IMR-90 (cell line): ENCODE data around the gene GRIK1. TPM values are rescaled to one million over a fixed set of nuclear protein-coding genes. Genes with fewer than 3 reads are reported as not detected.

Experiments used
- ATAC-seq: fragments of 200-7000 bp; cut with Tn5 transposase; 2 replicates; pipeline ENCODE4 v1.9.1; 2020; ENCODE audit warnings: low read depth, mild to moderate bottlenecking, moderate library complexity
- BruUV-seq: library from RNA; stranded (reverse); fragments of 400-500 nt; replicated peaks from 2 replicates; lab custom pipeline; 2021; lab: Mats Ljungman, UMichigan
- CTCF ChIA-PET: fragments of 300-600 bp; formaldehyde crosslinking; extraction: SDS; loops from one replicate; lab custom pipeline; 2021; ENCODE audit warnings: antibody characterized with exemption; lab: Yijun Ruan, JAX
- POLR2A ChIA-PET: fragments of 300-600 bp; sonication (Branson Sonifier 250); formaldehyde crosslinking; loops from one replicate; lab custom pipeline; 2022; ENCODE audit warnings: antibody characterized with exemption; ENCODE audit not compliant: unreplicated experiment; lab: Charles Lee
- DNase-seq: peaks from one replicate; pipeline ENCODE4 v3.0.0; 2013
- H2AFZ ChIP-seq: replicated peaks from 2 replicates; pipeline ENCODE3; 2013; ENCODE audit warnings: low read length, mild to moderate bottlenecking; ENCODE audit not compliant: poor library complexity
- H2AK5ac ChIP-seq: 2 replicates; pipeline ENCODE4 v1.6.1; 2013; ENCODE audit warnings: low read depth, low read length, inconsistent platforms
- H2AK9ac ChIP-seq: replicated peaks from 2 replicates; pipeline ENCODE3; 2013; ENCODE audit warnings: mild to moderate bottlenecking, low read depth, low read length, moderate library complexity; ENCODE audit not compliant: poor library complexity
- H2BK120ac ChIP-seq: 2 replicates; pipeline ENCODE4 v1.6.1; 2013; ENCODE audit warnings: low read depth, low read length, inconsistent platforms
- H2BK15ac ChIP-seq: 3 replicates; pipeline ENCODE4 v1.6.1; 2013; ENCODE audit warnings: low read depth, low read length, inconsistent platforms
- H2BK20ac ChIP-seq: 2 replicates; pipeline ENCODE4 v1.6.1; 2013; ENCODE audit warnings: low read depth, mild to moderate bottlenecking, inconsistent platforms, low read length, moderate library complexity
- H2BK5ac ChIP-seq: 2 replicates; pipeline ENCODE4 v1.6.1; 2013; ENCODE audit warnings: mild to moderate bottlenecking, low read depth, low read length, inconsistent platforms; ENCODE audit not compliant: poor library complexity, severe bottlenecking
- H3K14ac ChIP-seq: replicated peaks from 2 replicates; pipeline ENCODE4 v1.6.1; 2013; ENCODE audit warnings: low read depth, low read length, inconsistent platforms
- H3K18ac ChIP-seq: 2 replicates; pipeline ENCODE4 v1.6.1; 2013; ENCODE audit warnings: low read depth, low read length, control low read depth
- H3K23ac ChIP-seq: 2 replicates; pipeline ENCODE4 v1.6.1; 2013; ENCODE audit warnings: low read depth, low read length, inconsistent platforms
- H3K27ac ChIP-seq: 2 replicates; pipeline ENCODE4 v1.5.1; 2013; ENCODE audit warnings: mild to moderate bottlenecking, control low read depth, low read length; ENCODE audit not compliant: insufficient read depth
- H3K27me3 ChIP-seq: 2 replicates; pipeline ENCODE4 v1.6.1; 2013; ENCODE audit warnings: low read length; ENCODE audit not compliant: control insufficient read depth, insufficient read depth
- H3K36me3 ChIP-seq: 2 replicates; pipeline ENCODE4 v1.6.1; 2013; ENCODE audit warnings: low read length, mixed read lengths; ENCODE audit not compliant: control insufficient read depth, insufficient read depth
- H3K4ac ChIP-seq: 2 replicates; pipeline ENCODE4 v1.6.1; 2013; ENCODE audit warnings: low read depth, low read length, inconsistent platforms
- H3K4me1 ChIP-seq: 2 replicates; pipeline ENCODE4 v1.6.1; 2013; ENCODE audit warnings: low read length, mixed read lengths; ENCODE audit not compliant: control insufficient read depth, insufficient read depth
- H3K4me2 ChIP-seq: 2 replicates; pipeline ENCODE4 v1.6.1; 2013; ENCODE audit warnings: low read depth, mild to moderate bottlenecking, control low read depth, low read length, moderate library complexity
- H3K4me3 ChIP-seq: 2 replicates; pipeline ENCODE4 v1.5.1; 2013; ENCODE audit warnings: low read depth, mild to moderate bottlenecking, control low read depth, low read length, moderate library complexity; ENCODE audit not compliant: insufficient read depth
- H3K56ac ChIP-seq: 2 replicates; pipeline ENCODE4 v1.6.1; 2013; ENCODE audit warnings: low read length, inconsistent platforms; ENCODE audit not compliant: insufficient read depth; ENCODE audit errors: extremely low read depth
- H3K79me1 ChIP-seq, 2 experiments: 2 replicates each; pipeline ENCODE4 v1.6.1; 2013; ENCODE audit warnings: low read length in 2 of 2, inconsistent platforms in 1 of 2, low read depth in 1 of 2
- H3K9ac ChIP-seq: 2 replicates; pipeline ENCODE4 v1.6.1; 2013; ENCODE audit warnings: low read depth, low read length, control low read depth
- H3K9me1 ChIP-seq: 2 replicates; pipeline ENCODE4 v1.6.1; 2013; ENCODE audit warnings: low read length, inconsistent platforms; ENCODE audit not compliant: insufficient read depth
- H3K9me3 ChIP-seq: 2 replicates; pipeline ENCODE4 v1.6.1; 2013; ENCODE audit warnings: low read length; ENCODE audit not compliant: control insufficient read depth, insufficient read depth
- H4K20me1 ChIP-seq: 2 replicates; pipeline ENCODE4 v1.6.1; 2013; ENCODE audit warnings: low read length, inconsistent platforms; ENCODE audit not compliant: insufficient read depth
- H4K5ac ChIP-seq: 2 replicates; pipeline ENCODE4 v1.6.1; 2013; ENCODE audit warnings: mild to moderate bottlenecking, low read depth, low read length, control low read depth
- H4K8ac ChIP-seq, 2 experiments: 2 replicates each; pipeline ENCODE4 v1.6.1; 2013; ENCODE audit warnings: low read depth in 2 of 2, low read length in 2 of 2, control low read depth in 1 of 2, inconsistent platforms in 1 of 2
- H4K91ac ChIP-seq: 2 replicates; pipeline ENCODE4 v1.6.1; 2013; ENCODE audit warnings: low read depth, low read length, inconsistent platforms; ENCODE audit not compliant: insufficient read depth
- BHLHE40 ChIP-seq: fragments of 150-350 bp; IDR thresholded peaks from 2 replicates; pipeline ENCODE4 v1.6.1; 2016; ENCODE audit warnings: mild to moderate bottlenecking, low read depth, low read length
- CEBPB ChIP-seq: IDR thresholded peaks from 2 replicates; pipeline ENCODE4 v1.6.1; 2012; ENCODE audit warnings: low read depth, low read length, improper control_type of control experiment
- CHD1 ChIP-seq: IDR thresholded peaks from 2 replicates; pipeline ENCODE4 v1.6.1; 2012; ENCODE audit warnings: low read depth, low read length, improper control_type of control experiment
- MAFK ChIP-seq: IDR thresholded peaks from 2 replicates; pipeline ENCODE4 v1.6.1; 2012; ENCODE audit warnings: low read depth, low read length, improper control_type of control experiment
- MAZ ChIP-seq: IDR thresholded peaks from 2 replicates; pipeline ENCODE4 v1.6.1; 2012; ENCODE audit warnings: low read depth, mild to moderate bottlenecking, low read length, improper control_type of control experiment, moderate library complexity, borderline replicate concordance
- MXI1 ChIP-seq: IDR thresholded peaks from 2 replicates; pipeline ENCODE4 v1.6.1; 2012; ENCODE audit warnings: low read depth, mild to moderate bottlenecking, low read length, moderate library complexity, borderline replicate concordance
- NFE2L2 ChIP-seq: fragments of 150-350 bp; IDR thresholded peaks from 2 replicates; pipeline ENCODE4 v1.6.1; 2016; ENCODE audit warnings: low read depth, mild to moderate bottlenecking, low read length
- POLR2A ChIP-seq: IDR thresholded peaks from 2 replicates; pipeline ENCODE4 v1.6.1; 2012; ENCODE audit warnings: mild to moderate bottlenecking, low read depth, low read length
- RAD21 ChIP-seq: IDR thresholded peaks from 2 replicates; pipeline ENCODE4 v1.6.1; 2012; ENCODE audit warnings: low read length, improper control_type of control experiment
- RCOR1 ChIP-seq: IDR thresholded peaks from 2 replicates; pipeline ENCODE4 v1.6.1; 2012; ENCODE audit warnings: mild to moderate bottlenecking, low read length, improper control_type of control experiment; ENCODE audit not compliant: insufficient replicate concordance
- SMC3 ChIP-seq: fragments of 150-350 bp; IDR thresholded peaks from 2 replicates; pipeline ENCODE4 v1.6.1; 2016; ENCODE audit warnings: low read depth, mild to moderate bottlenecking, antibody characterized with exemption, low read length, moderate library complexity
- WGBS, 2 experiments: methylation state at CpG; one replicate each; pipeline versions ENCODE4 v1.1.5 to v1.1.7; 2013; ENCODE audit warnings: missing lambda C conversion rate in 2 of 2; ENCODE audit not compliant: insufficient read length in 1 of 2; ENCODE audit errors: extremely low coverage in 2 of 2; 5-methylcytosine and 5-hydroxymethylcytosine counted together
- dilution Hi-C: fragments of 300-500 bp; cut with HindIII; formaldehyde crosslinking; loops from one replicate; pipeline ENCODE4 v1.14.3; 2018; ENCODE audit warnings: low sequenced_read_pairs; ENCODE audit not compliant: unreplicated experiment
- in situ Hi-C: fragments of 300-500 bp; cut with MboI; formaldehyde crosslinking; loops from 3 replicates; pipeline ENCODE4 v1.14.3; 2019; ENCODE audit warnings: low sequenced_read_pairs, inconsistent platforms, mixed read lengths
- intact Hi-C: fragments of 100-400 bp; cut with micrococcal nuclease; formaldehyde crosslinking; loops from 2 replicates; pipeline ENCODE4 v1.10.0; 2022
- polyA plus RNA-seq, 3 experiments: library from polyadenylated mRNA; depleted of rRNA; stranded (reverse); fragments of >200 nt; gene quantifications; 2 replicates each; pipeline ENCODE4 v1.2.3, GENCODE V29; 2012; ENCODE audit warnings: low replicate concordance in 1 of 3
- total RNA-seq: library from RNA; depleted of rRNA; stranded (reverse); fragments of >200 nt; gene quantifications from 2 replicates; pipeline ENCODE4 v1.2.3, GENCODE V29; 2012
- TF ChIP-seq, protein P1 (sequence below): fragments of 150-350 bp; IDR thresholded peaks from 2 replicates; pipeline ENCODE4 v1.6.1; 2017; ENCODE audit warnings: mild to moderate bottlenecking, antibody characterized with exemption, low read length, low read depth

Gene GRIK1
- total and polyA plus RNA-seq, 2 of the 4 experiments (the other 2 are of a cell fraction), result not detected

DNA sequence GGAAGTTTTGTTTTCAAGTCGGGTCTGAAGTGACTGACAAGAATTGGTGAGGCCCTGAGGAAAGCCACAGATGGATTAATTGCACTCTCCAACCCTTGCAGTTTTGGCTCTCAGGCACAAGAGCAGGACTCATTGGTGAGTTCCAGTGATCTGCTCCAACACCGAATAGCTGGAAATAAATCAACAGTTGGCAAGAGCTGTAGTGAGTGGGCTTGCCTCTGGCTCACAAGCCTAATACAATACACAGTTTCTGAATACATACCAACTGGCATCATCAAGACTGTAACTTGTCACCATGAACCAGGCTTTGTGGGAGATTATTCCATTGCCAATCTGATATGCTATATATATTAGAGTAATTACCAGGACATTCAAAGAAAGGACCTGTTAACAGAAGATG is 131.6 kb downstream of the GRIK1 start:
- Histone ChIP-seq H2AK9ac (no peak overlapping the region), H3K4me1 (no peaks in the 10 kb centered on the region), H3K14ac (no peak overlapping the region), H2BK20ac (no peak overlapping the region), H4K5ac (no peak overlapping the region), H3K4ac (no peak overlapping the region), H3K27ac (no peak overlapping the region), H3K18ac (no peak overlapping the region), H4K91ac (no peak overlapping the region), H4K20me1 (no peaks in the 10 kb centered on the region), H2BK5ac (no peak overlapping the region), H3K79me1 (no peaks in the 10 kb centered on the region), H4K8ac (no peak overlapping the region), H3K36me3 (no peaks in the 10 kb centered on the region), H3K4me2 (no peak overlapping the region), H3K23ac (no peak overlapping the region), H3K9me3 (no peaks in the 10 kb centered on the region), H3K9me1 (no peaks in the 10 kb centered on the region), H2BK120ac (no peak overlapping the region), H3K4me3 (no peak overlapping the region), H3K9ac (no peak overlapping the region), H3K56ac (no peak overlapping the region), H2BK15ac (no peak overlapping the region), H2AK5ac (no peak overlapping the region), H2AFZ (no peak overlapping the region), H3K27me3 (peaks cover 8% of the 10 kb centered on the region; the same call in 1 of the 2 replicates)
- BruUV-seq, result no TSS peak
- ATAC-seq (no peak), DNase-seq (no peak)
- 0% methylated on average over 1 of the region's 2 CpGs; no CpG with 5 or more reads in 1 of the 2 experiments for WGBS, 2 experiments
- TF ChIP-seq RAD21 (no peak), NFE2L2 (no peak), RCOR1 (no peak), MAZ (no peak), POLR2A (no peak), MAFK (no peak), SMC3 (no peak), BHLHE40 (no peak), CHD1 (no peak), CEBPB (no peak), MXI1 (no peak)
- TF ChIP-seq, protein P1, sequence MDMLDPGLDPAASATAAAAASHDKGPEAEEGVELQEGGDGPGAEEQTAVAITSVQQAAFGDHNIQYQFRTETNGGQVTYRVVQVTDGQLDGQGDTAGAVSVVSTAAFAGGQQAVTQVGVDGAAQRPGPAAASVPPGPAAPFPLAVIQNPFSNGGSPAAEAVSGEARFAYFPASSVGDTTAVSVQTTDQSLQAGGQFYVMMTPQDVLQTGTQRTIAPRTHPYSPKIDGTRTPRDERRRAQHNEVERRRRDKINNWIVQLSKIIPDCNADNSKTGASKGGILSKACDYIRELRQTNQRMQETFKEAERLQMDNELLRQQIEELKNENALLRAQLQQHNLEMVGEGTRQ, result no peak
- ChIA-PET CTCF (no interaction called here), POLR2A (no interaction called here)
- intact Hi-C loops, result no loop called here
- dilution Hi-C loops, result no loop called here
- in situ Hi-C loops, result no loop called here
